Endothelial cell of umbilical vein (primary cell): ENCODE measurements around the gene VDR. TPM values are rescaled to one million over a fixed set of nuclear protein-coding genes. Genes with fewer than 3 reads are reported as not detected.

Experiments
- BruUV-seq: library from RNA; stranded (reverse); fragments of 400-500 nt; replicated peaks from 2 replicates; lab custom pipeline; 2021; lab: Mats Ljungman, UMichigan
- CTCF ChIA-PET: fragments of 300-600, 350-600 bp; sonication (Branson Sonifier 250); formaldehyde crosslinking; loops from one replicate; lab custom pipeline; 2021; ENCODE audit warnings: antibody characterized with exemption, inconsistent platforms; lab: Charles Lee
- POLR2A ChIA-PET: fragments of 300-600, 350-600 bp; sonication (Branson Sonifier 250); formaldehyde crosslinking; loops from one replicate; lab custom pipeline; 2021; ENCODE audit warnings: antibody characterized with exemption, inconsistent platforms; lab: Charles Lee
- DNase-seq: peaks from one replicate; pipeline ENCODE4 v3.0.0-alpha.2; 2011; ENCODE audit warnings: low read depth, low spot score
- FAIRE-seq: peaks from 2 replicates; lab custom pipeline; 2011; peaks lifted over from hg19 to GRCh38; lab: Jason Lieb, UNC
- H2AFZ ChIP-seq: 2 replicates; pipeline ENCODE4 v1.6.0; 2012; ENCODE audit warnings: low read depth, low read length, control low read depth, inconsistent platforms
- H3K27ac ChIP-seq: 2 replicates; pipeline ENCODE4 v1.5.1; 2011; ENCODE audit warnings: low read depth, mild to moderate bottlenecking, control low read depth, low read length, moderate library complexity; ENCODE audit not compliant: insufficient read depth
- H3K27me3 ChIP-seq, 2 experiments: 2 replicates each; pipeline versions ENCODE4 v1.6.0 to v1.6.1; 2011; ENCODE audit warnings: low read length in 2 of 2, mixed read lengths in 1 of 2; ENCODE audit not compliant: control insufficient read depth in 2 of 2, insufficient read depth in 2 of 2
- H3K36me3 ChIP-seq, 2 experiments: 2 replicates in 1 of 2; 3 replicates in 1 of 2; pipeline ENCODE4 v1.5.1; 2011; ENCODE audit warnings: low read length in 2 of 2, mild to moderate bottlenecking in 1 of 2, moderate library complexity in 1 of 2; ENCODE audit not compliant: control insufficient read depth in 2 of 2, insufficient read depth in 2 of 2; ENCODE audit errors: extremely low read depth in 1 of 2
- H3K4me1 ChIP-seq: 3 replicates; pipeline ENCODE4 v1.5.1; 2011; ENCODE audit warnings: mild to moderate bottlenecking, low read length; ENCODE audit not compliant: control insufficient read depth, insufficient read depth; ENCODE audit errors: extremely low read depth
- H3K4me2 ChIP-seq: 2 replicates; pipeline ENCODE4 v1.6.1; 2011; ENCODE audit warnings: low read length, control low read depth, mixed read lengths; ENCODE audit not compliant: insufficient read depth
- H3K4me3 ChIP-seq, 3 experiments: fragments of 200-600 bp in 1 of 3; sonication (generic), shearing (Covaris generic) in 1 of 3; replicated peaks in 1 of 3; 2 replicates each; pipeline ENCODE4 v1.5.1; 2011 to 2016; ENCODE audit warnings: control low read depth in 3 of 3, low read length in 3 of 3, mild to moderate bottlenecking in 2 of 3, inconsistent platforms in 1 of 3, low read depth in 1 of 3, moderate library complexity in 1 of 3; ENCODE audit not compliant: insufficient read depth in 1 of 3
- H3K79me2 ChIP-seq: 2 replicates; pipeline ENCODE4 v1.6.0; 2012; ENCODE audit warnings: low read length, inconsistent platforms; ENCODE audit not compliant: control insufficient read depth, insufficient read depth
- H3K9ac ChIP-seq: replicated peaks from 2 replicates; pipeline ENCODE3; 2011; ENCODE audit warnings: low read length, control low read depth; ENCODE audit not compliant: insufficient read depth; ENCODE audit errors: extremely low read depth
- H3K9me1 ChIP-seq: replicated peaks from 3 replicates; pipeline ENCODE4 v1.6.0; 2011; ENCODE audit warnings: mild to moderate bottlenecking, low read length; ENCODE audit not compliant: control insufficient read depth, insufficient read depth; ENCODE audit errors: extremely low read depth
- H3K9me3 ChIP-seq: replicated peaks from 2 replicates; pipeline ENCODE4 v1.5.1; 2012; ENCODE audit warnings: low read length, inconsistent platforms; ENCODE audit not compliant: control insufficient read depth, insufficient read depth
- H4K20me1 ChIP-seq: replicated peaks from 2 replicates; pipeline ENCODE3; 2011; ENCODE audit warnings: mild to moderate bottlenecking, low read length; ENCODE audit not compliant: control insufficient read depth, insufficient read depth; ENCODE audit errors: extremely low read depth
- EZH2 ChIP-seq: IDR thresholded peaks from 2 replicates; pipeline ENCODE4 v1.6.1; 2012; ENCODE audit warnings: borderline replicate concordance, low read depth, mild to moderate bottlenecking, moderate library complexity, low read length, inconsistent platforms; ENCODE audit not compliant: severe bottlenecking
- FOS ChIP-seq: IDR thresholded peaks from 2 replicates; pipeline ENCODE4 v1.6.1; 2011; ENCODE audit warnings: mild to moderate bottlenecking, low read length, moderate library complexity, borderline replicate concordance; ENCODE audit not compliant: insufficient read depth
- GATA2 ChIP-seq: IDR thresholded peaks from 2 replicates; pipeline ENCODE4 v1.7.0; 2011; ENCODE audit warnings: low read depth, mild to moderate bottlenecking, moderate library complexity, mixed read lengths, low read length; ENCODE audit not compliant: insufficient read length, insufficient read depth
- JUN ChIP-seq: IDR thresholded peaks from 2 replicates; pipeline ENCODE4 v1.6.1; 2011; ENCODE audit warnings: borderline replicate concordance, low read depth; ENCODE audit not compliant: insufficient read length, insufficient read depth
- MYC ChIP-seq: IDR thresholded peaks from one replicate; pipeline ENCODE4 v1.6.1; 2011; ENCODE audit warnings: mild to moderate bottlenecking, low read depth, low read length
- POLR2A ChIP-seq: IDR thresholded peaks from 2 replicates; pipeline ENCODE4 v1.6.1; 2012; ENCODE audit warnings: low read depth, mild to moderate bottlenecking, control low read depth, low read length
- POLR2AphosphoS5 ChIP-seq: IDR thresholded peaks from 2 replicates; pipeline ENCODE4 v1.6.1; 2012; ENCODE audit warnings: low read depth, mild to moderate bottlenecking, control low read depth, low read length, moderate library complexity; ENCODE audit not compliant: insufficient read depth
- dilution Hi-C: fragments of 300-500 bp; cut with MboI; formaldehyde crosslinking; loops from one replicate; pipeline ENCODE4 v1.15.0; 2019; ENCODE audit warnings: low sequenced_read_pairs; ENCODE audit not compliant: extremely low pct_ligation_motif_present
- intact Hi-C: fragments of 100-400 bp; cut with micrococcal nuclease; formaldehyde crosslinking; loops from one replicate; pipeline ENCODE4 v1.10.0; 2022
- polyA plus RNA-seq, 4 experiments: library from polyadenylated mRNA; depleted of rRNA in 3 of 4; stranded (reverse) in 3 of 4; unstranded in 1 of 4; fragments of >200 nt; gene quantifications; 2 replicates each; pipeline versions ENCODE4 v1.2.1 to v1.2.3, GENCODE V29; 2011 to 2012; ENCODE audit warnings: missing spikeins in 1 of 4
- total RNA-seq: library from RNA; stranded (reverse); gene quantifications from 2 replicates; pipeline ENCODE4 v1.2.3, GENCODE V29; 2021
- TF ChIP-seq, protein P1 (sequence below): IDR thresholded peaks from 2 replicates; pipeline ENCODE4 v1.6.1; 2011; ENCODE audit not compliant: insufficient read depth, insufficient read length
- TF ChIP-seq, protein P2 (sequence below), 2 donors: IDR thresholded peaks; 1 replicate in 1 of 2; 2 replicates in 1 of 2; pipeline ENCODE4 v1.5.1; 2011; ENCODE audit warnings: low read length in 2 of 2, mild to moderate bottlenecking in 2 of 2, moderate library complexity in 2 of 2, control low read depth in 1 of 2, inconsistent platforms in 1 of 2, low read depth in 1 of 2; ENCODE audit not compliant: insufficient read depth in 1 of 2; ENCODE audit errors: extremely low read depth in 1 of 2

VDR gene
- total and polyA plus RNA-seq, 2 donors (not counting 3 experiments of a cell fraction or from before 2014, with no cell fraction given) = 0.73 to 0.91 TPM

DNA sequence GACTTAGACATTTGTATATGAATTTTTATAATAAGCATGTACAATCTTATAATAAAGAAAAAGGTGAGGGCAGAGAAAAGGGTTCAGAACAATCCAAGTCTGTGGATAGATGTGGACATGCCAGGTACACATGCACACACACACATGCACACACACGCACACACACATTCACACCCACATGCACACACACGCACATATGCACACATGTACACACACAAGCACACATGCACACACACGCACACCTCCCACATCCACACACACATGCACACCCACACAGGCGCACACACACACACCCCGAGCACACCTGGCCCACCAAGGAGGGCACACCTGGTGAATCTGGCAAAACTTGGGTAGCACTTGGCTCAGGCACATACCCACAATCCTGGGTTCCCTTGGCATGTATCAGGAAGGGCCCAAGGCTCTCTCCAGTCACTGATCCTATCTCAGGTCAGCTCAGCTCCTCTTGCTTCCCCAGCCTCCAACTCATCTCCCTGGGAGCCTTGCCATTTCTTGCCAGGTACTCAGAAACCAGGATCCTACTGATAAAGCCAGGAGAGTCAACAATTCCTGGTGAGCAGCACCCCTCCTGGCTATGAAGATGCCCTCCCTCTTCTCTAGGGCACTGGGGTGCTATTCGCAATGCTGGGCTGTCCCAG lies 40.0 kb upstream of the VDR start:
- Histone ChIP-seq H3K36me3 (no peaks in the 10 kb centered on the region), H3K9me3 (no peaks in the 10 kb centered on the region), H3K4me2 (no peak overlapping the region), H3K4me1 (no peaks in the 10 kb centered on the region), H3K27me3 (peaks cover 10 to 13% of the 10 kb centered on the region in 2 experiments), H3K27ac (no peak overlapping the region), H2AFZ (no peak overlapping the region), H3K9me1 (no peaks in the 10 kb centered on the region), H3K9ac (no peak overlapping the region), H3K79me2 (no peaks in the 10 kb centered on the region), H4K20me1 (no peaks in the 10 kb centered on the region), H3K4me3 (no peak overlapping the region)
- dilution Hi-C loops (no loop called here), intact Hi-C loops (loop anchor here (5.0 kb wide), 1 partner anchor 38 kb away; no protein-coding TSS in a partner anchor)
- no peak for DNase-seq
- BruUV-seq = no TSS peak
- TF ChIP-seq, protein P1, sequence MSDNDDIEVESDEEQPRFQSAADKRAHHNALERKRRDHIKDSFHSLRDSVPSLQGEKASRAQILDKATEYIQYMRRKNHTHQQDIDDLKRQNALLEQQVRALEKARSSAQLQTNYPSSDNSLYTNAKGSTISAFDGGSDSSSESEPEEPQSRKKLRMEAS = no peak
- TF ChIP-seq EZH2 = no peak
- TF ChIP-seq JUN = no peak
- TF ChIP-seq, protein P2, sequence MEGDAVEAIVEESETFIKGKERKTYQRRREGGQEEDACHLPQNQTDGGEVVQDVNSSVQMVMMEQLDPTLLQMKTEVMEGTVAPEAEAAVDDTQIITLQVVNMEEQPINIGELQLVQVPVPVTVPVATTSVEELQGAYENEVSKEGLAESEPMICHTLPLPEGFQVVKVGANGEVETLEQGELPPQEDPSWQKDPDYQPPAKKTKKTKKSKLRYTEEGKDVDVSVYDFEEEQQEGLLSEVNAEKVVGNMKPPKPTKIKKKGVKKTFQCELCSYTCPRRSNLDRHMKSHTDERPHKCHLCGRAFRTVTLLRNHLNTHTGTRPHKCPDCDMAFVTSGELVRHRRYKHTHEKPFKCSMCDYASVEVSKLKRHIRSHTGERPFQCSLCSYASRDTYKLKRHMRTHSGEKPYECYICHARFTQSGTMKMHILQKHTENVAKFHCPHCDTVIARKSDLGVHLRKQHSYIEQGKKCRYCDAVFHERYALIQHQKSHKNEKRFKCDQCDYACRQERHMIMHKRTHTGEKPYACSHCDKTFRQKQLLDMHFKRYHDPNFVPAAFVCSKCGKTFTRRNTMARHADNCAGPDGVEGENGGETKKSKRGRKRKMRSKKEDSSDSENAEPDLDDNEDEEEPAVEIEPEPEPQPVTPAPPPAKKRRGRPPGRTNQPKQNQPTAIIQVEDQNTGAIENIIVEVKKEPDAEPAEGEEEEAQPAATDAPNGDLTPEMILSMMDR (IDR thresholded peaks at IDR 0.05; ENCODE audit: extremely low read depth in 1 of 2, insufficient read depth in 1 of 2, low read depth in 1 of 2, low read length in 2 of 2) = no peak
- TF ChIP-seq POLR2A = no peak
- no peak for TF ChIP-seq GATA2
- TF ChIP-seq POLR2AphosphoS5 = no peak
- no peak for TF ChIP-seq MYC
- TF ChIP-seq FOS = no peak
- CTCF ChIA-PET = no interaction called here
- POLR2A ChIA-PET = no interaction called here
- FAIRE-seq = no peak
